Stimulated activated CD4-positive, alpha-beta T cell treated with anti-CD3 and anti-CD28 coated beads, Interleukin-4, amount 100 ng/mL, for 24 hours (primary cell): Measurements from ENCODE around the gene MED12L.
A peak's percentile ranks its signal among the peaks of the same experiment; 100 is the strongest.

Experiments used
- DNase-seq: peaks from one replicate; pipeline ENCODE4 v3.0.0-alpha.2; 2020

Gene MED12L

DNA sequence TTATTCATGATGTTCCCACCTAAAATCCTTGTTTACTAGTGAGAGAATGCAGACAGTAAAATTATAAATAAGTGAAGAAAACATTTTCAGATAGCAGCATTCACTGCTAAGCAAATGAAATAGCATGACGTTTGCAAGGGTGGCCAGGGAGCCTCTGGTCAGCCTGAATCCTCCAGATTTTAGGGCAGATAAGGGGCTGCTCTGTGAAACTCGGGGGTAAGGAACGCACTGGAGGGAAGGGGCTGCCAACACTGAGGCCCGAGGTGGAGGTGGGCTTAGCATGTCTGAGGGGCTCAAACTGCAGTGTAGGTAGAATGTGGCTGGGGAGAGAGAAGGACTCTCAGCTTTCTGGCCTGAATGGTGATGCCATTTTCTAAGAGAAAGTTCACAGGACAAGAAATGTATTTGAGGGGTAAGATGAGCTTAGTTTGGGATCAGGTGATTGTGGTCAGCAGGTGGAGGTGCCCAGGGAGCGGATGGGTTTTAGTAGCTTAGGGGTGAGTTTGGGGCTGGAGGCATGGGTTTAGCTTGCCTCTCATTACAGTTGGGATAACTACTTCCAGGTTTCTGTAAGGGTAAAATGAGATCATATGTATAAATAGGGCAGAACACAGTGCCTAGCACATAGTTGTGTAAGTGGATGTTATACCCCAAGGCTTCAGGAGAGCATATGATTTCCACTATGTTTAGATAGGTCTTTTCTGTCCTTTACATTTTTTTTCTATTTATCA, 97.0 kb downstream of the MED12L start:
- no peak for DNase-seq

DNA sequence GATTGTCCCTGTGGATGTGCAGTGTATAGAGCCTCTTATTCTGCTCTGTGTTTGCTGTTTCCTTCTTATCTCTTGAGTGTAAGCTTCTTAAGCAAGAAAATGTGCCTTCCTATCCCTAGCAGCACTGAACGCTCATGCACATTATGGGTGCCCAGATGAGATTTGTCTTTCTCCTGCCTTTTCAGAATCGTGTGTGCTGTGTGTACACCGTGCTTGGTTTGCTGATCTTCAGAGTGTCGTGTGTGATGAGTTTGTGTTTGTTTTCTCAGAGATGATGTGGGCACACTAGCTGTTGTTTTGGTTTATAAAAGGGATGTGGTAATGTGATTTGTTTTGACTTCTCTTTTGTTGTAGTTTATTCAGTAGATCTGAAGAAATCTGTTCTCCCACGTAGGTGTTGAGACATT, 97.8 kb downstream of the MED12L start:
- DNase-seq, result no peak

DNA sequence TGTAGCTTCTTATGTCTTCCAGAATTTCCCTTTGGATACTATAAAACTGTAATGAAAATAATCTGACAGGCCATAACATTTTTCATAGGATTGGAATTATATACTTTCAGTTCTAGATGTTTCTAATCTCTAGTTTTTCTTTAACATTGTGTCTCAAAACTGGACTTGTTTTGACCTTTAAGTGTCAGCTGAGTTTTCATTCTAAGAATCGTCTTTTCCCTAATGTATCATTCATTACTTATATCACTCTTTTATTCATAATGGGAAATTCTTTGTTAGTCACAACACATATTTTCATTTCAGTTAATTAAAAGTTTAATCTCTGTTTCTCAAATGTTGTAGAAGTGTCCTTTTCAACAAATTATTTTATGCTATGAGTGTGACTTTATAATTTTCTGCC, 105.6 kb downstream of the MED12L start:
- no peak for DNase-seq

DNA sequence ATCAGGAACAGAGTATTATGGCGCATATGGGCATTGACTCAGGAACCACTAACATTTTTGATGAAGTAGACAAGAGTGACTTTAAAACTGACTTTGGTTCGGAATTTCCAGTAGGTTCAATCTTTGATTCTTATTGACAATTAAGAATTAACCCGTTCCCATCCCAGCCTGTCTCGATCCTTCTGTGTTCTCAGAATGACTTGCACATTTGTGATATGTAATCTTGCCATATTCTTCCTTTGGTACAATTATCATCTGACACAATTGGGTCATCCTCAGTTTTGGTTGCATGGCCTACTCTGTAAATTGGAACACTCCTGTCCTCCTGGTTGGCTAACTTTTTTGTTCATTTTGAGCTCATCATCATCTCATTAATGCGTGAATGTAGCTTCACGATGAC, 107.1 kb downstream of the MED12L start:
- DNase-seq, result no peak

DNA sequence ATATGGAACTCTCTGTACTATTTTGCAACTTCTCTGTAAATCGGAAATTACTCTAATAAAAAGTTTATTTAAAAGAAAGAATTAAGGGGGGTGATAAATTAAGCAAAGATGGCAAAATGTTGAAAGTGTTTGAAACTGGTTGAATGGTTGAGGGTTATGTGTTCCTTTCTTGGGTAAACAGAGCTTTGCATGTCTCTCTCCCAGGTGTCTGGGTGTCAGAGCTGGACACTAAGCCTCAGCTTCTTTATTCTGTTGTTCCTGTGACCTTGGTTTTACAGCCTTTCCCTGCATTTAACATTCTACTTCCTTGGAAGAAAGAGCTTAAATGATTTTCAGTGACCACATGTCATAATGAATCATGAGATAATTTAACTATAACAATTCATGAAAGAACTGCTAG, 110.4 kb downstream of the MED12L start:
- no peak for DNase-seq

DNA sequence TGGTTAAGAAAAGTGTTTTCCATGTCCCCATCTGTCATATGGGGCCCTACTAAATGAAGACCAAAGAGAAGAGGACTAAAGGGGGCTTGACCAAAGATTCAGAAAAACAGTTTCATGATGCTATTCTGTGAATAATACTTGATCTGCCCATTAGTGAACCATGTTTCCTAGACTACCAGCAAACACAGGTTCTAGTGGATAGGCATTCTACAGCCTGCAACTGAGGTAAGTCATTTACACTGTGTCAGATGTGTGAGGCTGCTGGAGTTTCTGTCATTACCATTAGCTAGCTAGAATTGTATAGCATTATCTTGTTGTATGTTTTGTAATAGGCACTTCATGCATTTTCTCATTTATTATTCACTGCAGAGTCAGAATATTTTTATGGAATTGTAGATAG, 111.0 kb downstream of the MED12L start:
- no peak for DNase-seq

DNA sequence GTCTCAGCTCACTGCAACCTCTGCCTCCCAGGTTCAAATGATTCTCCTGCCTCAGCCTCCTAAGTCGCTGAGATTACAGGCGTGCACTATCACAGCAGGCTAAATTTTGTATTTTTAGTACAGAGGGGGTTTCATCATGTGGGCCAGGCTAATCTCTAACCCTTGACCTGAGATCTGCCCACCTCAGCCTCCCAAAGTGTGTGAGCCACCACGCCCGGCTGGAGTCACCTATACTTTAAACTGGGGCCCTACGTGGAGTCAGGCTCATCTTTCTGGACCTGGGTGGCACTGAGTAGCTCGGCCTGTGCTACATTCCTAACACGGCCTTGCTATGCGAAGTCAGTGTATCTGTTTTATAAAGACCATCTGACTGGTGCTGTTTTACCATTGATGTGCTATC, 111.8 kb downstream of the MED12L start:
- DNase-seq, result no peak

DNA sequence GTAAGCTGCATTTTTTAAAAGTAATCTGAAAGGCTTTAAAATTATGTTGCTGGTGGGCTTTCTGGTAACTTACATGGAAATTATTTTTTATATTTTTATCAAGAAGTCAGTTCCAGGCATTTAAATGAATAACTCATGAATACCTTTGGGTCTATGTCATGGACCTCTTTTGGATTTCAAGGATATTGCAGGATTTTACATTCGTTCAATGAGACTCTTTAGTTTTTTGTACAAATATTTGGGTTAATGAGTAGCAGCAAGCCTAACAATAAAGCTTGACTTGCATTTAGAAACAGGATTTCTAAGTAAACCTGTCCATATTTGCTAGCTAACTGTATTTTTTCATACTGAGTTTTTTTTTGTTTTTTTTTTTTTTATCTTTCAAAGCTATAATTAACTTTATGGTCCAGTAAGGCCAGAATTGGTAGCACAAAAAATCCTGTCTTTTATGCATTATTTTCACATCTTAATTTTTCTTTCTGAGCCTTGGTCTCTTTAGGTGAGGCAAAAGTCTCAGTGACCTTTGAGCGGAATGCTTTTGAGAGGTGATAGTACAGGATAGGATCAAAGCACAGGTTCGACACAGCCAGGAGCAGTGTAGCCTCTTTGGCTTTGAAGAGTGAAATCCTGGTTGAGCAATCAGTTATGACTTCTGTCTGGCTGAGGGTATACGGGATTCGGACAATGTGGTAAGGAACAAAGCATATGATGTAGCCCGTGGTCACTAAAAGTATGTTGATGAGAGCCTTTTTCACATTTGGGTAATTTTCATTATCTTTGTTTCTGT, 112.7 kb downstream of the MED12L start:
- DNase-seq, result no peak

DNA sequence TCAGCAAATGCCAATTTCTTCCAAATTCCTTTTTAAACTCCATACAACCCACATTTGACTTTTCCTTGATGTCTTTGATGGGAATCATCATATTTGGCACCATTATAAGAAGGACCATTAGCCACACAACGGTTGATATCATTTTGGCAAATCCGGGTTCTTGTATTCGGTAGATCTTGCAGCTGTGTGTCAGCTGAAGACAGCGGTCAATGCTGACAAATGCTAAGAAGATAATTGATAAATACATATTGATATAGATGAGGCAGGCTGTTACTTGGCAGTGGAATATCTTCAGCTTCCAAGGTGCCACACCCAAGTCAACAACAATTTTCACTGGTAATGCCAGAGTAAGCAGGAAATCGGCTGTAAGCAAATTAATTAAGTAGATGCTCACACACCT, 113.4 kb downstream of the MED12L start:
- DNase-seq, result no peak

DNA sequence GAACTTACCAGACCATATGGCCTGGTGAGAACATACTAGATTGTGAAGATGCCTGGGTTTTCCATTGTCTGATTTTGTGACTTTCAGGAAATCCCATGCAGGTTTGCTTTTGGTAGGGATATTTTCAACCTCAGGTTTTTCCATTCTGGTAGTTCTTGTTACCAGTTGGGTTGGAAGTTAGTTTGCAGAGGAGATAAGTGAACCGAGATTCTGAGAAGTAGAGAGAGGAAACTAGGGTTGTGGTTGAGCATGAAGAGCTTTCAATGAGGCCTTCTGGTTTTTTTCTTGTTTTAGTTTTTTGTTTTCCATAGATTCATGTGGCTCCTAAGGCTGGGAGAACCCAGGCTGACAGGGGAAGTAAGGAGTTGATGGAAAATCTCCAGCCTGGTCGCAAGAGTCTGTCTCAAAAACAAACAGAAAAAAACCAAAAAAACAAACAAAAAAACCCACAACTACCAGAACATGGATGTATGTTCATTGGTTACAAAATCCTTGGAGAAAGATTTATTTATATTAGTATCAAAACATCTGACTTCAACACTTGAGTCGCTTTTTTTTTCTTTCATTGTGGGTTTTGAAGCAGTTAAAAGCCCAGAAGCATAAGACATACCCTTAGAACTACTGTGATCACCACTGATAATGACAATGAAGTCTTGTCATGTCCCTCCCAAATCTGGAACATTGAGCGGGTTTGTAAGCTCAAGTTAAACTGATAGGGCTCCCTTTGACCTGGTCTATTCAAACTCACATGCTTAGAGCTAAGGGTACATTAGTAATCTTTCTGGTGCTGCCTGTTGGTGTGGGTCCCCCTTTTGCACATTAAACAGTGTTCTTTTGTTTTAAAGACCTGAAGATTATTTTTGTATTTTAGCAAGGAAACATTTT, 114.3 kb downstream of the MED12L start:
- no peak for DNase-seq

DNA sequence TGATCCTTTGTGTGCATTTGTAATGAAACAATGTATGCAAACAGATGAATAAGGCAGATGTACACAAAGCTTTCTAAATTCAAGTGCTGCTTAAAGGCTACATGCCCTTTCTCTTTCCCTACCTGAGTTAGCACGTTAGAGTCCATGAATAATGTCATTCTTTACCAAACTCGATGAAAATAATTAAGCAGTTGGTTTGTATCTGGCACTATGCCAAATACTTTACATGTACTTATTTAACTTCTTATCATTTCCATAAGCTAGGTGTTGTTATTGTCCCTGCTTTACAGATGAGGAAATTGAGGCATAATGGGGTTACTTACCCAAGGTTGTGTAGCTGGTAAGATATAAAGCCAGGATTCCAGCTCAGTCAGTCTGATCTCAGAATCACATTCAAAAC, 115.1 kb downstream of the MED12L start:
- no peak for DNase-seq

DNA sequence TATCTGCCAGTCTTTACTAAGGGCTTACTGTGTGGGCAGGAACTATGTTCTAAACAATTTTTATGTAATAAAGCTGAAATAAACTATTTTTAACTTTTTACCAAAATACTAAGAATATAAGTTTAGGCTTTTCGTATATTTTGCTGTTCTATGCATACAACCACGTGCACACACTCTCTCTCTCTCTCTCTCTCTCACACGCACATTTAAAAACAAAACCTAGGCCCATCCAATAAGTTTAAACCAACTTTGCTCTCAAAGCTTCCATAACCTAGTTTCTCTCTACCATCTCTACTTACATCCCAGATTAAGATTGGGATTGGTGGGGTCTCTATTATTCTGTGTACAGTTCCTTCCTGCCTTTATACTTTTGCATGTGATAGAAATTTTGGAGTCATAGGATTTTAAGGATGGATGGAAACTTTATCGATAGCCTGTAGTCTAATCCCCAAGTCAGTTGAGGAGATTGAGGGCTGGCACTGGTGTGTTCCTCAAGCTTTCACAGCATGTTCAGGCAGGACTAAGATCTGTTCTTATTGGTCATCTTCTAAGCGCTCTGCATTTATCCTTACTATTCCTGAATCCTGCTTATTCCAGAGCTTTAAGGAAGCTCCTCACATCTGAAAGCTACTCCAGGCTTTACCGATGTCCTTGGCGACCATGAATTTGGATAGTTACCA, 115.7 kb downstream of the MED12L start:
- DNase-seq, result no peak

DNA sequence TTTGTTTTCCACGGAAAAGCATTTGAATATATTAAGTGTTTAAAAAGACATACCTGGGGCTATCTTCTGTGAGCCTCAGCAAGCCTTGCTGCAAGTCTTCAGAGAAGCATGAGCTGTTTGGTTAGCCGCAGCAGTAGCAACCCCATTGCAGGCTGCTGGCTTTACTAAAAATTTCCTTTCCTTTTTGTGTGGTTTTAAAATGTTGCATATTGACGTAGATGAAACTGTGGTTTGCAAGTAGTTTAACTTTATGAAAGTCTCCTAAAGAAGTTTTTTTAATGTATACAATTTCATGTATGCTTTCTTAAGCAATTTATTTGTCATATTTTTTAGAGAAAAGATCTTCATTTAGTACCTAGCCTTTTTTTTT, 117.6 kb downstream of the MED12L start, which contains the start of gene GPR171:
GPR171 (minus strand) TSS at position 166 of the 370 bp plus-strand sequence. CDS start 3,830 bp downstream, outside the sequence.
- DNase-seq, result peak; percentile 75

DNA sequence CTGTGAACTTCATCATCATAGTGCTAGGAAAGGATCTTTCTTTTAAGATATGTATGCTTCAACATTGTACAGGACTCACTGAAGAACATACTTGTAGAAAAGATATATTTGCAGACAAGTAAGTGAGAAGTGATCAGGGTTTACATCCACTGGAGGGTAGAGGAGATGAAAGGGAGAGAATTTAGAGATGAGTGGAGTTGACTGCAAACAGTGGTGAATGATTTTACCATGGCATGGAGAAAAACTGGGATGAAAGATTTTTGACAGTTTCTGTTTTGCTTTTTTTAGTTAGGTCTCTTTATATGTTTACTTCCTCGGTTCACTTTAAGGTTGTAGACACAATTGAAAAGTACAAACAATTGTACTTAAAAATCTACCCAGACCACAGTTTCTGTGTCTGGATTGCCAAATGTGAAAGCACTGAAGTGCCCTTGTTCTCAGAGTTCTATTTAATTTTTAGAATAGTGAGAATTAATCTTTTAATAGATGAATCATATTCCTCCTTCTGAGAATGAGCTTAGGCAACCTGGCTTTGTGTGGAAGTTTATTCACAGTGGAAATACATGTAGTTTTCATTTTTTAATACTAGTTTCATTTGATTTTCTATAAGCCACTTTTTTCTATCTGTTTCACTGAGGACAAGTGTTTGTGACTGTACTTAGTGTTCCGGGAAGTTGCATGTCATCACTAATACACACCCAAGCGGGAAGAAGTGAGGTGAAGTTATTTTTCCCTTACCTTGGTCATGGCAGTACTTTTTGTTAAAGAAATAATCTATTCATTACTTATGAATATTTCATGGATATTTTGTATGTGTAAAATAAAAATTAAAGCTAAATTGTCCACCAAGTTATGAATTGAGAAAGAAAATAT, 119.3 kb downstream of the MED12L start:
- DNase-seq, result no peak

DNA sequence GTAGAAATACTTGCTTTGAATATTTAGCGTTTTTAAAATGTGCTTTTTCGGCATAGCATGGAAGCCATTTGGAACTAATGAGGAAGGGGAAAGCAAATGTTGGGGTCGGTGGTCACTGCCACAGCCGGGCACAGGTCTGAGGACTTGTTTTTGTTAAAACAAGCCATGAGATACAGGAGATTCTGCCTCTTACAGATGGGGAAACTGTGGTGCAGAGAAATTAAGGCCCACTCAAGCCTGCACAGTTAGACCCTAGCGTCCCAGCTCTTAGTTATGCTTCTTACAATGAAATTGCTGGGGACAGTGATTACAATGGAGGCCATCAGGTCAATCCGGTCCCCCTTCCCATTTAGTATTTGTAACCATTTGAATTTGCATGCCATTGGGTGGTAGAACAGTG, 120.0 kb downstream of the MED12L start:
- no peak for DNase-seq

DNA sequence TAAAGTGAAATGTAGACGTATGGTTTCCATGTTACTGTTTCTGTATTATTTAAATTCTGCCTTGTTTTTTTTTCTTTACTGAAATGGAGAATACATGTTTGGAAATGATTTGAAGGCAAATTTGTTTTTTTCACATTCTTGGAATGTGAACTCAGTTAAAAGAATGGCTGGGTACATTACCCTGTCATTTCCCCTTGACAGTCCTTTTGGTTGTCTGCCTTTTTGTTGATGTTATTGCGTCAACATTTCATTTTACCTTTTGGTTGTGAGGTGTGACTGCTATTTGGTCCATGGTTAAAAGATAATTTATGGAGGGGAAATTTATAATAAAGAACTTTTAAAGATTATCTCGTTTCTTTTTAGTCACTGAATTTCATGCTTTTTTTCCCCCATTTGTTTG, 120.7 kb downstream of the MED12L start:
- DNase-seq, result no peak

DNA sequence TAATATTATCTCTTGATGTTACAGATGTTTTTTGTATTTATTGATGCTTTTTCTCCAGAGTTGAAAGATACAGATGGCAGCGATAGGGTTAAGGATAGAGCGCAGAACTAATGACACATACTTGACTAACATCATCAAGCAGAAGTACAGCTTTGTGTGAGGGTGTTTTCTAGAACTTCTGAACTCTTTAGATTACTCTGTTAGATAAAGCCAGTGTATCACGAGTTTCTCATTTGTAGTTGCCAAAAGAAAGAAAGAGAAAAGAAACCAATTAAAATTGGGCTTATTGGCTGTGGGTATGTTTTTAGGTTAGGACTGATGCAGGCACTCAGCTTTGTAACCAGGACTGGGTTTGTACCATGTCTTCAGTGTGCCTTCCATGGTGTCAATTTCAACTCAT, 124.2 kb downstream of the MED12L start:
- no peak for DNase-seq

DNA sequence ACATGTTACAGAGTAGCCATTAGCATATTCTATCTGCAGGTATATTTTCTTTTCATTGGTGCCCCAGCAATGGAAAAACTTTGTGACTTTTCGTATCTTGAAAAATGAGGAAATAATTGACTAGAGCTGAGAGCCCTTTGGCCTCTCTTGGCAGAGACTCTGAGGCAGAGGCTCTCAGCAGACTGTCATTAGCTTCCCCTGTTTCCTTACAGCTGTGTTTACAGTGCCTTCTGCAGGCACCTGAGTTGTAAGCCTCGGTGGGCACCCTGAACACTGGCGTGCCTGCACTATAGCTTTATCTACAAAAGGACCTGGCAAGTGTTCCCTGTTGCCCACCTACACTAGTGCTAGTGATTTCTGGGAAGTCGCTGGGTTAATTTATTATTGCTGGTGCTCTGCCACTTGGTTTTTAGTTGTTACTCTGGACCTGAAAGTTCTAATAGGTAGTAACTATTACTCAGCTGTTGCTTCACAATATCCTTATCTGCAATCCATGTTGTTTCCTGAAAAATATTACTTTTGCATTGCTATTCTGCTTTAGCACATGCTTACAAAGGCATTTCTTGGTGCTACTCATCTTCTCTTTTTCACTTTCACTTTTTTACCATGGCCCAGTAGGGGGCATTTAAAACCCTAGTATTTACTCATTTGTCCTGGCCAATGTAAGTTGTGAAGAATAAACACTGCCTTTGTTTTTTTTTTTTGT, 125.4 kb downstream of the MED12L start:
- DNase-seq, result no peak

DNA sequence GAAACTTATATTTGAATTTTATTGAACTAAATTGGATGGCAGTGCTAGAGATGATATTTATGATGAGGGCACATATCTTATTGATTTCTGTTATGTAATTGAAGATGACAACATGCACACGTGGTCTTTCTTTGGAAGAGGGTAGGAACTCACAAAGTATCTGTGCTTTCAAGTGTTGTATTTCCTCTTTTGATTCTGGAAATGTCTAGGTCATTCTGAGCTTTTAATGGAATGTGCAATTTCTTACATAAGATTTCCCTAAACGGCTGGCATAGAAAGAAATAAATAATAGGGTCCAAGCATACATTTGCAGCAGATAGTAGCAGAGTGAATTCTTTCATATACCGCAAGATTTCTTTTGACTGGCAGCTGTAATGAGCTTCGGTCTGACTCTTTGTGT, 127.7 kb downstream of the MED12L start:
- no peak for DNase-seq

DNA sequence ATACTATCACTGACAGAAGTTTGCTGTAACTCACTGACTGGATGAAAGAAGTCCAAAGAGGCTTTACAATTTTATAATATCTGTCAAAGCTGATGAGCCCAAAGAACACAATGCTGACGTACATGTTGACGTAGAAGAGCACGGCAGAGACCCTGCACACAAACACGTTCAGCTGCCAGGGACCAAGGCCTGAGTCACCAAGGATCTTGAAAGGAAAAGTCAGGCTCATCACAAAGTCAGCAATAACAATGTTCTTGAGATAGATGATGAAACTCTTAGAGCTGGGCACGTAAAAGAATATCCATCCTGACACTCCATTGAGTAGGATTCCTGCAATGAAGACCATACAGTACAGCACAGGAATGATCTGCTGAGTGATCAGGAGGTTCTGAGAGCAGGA, 128.4 kb downstream of the MED12L start:
- DNase-seq, result no peak

DNA sequence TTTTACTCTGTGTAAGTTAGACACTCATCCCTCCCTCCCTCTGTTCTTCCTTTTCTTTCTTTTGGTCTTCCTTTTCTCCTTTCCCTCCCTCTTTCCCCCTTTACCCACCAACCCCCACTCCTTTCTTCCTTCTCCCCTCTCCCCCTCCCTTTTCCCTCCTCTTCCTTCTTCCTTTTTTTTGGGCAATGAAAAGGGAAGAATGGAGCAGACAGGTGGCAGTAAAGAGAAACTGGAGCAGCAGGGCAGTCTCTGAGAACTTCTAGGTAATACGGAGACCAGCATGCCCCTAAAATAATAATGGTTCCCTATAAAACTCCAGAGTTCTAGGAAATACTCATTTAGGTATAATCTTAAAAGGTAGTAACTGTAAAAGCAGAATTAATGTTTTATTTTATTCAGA, 129.0 kb downstream of the MED12L start:
- no peak for DNase-seq
